B cell (primary cell): ENCODE measurements around the gene EDAR. TPM values are rescaled to one million over a fixed set of nuclear protein-coding genes. Genes with fewer than 3 reads are reported as not detected.

Experiments
- ATAC-seq: fragments of 200-7000 bp; cut with Tn5 transposase; one replicate; pipeline ENCODE4 v1.10.0; 2021; ENCODE audit warnings: low read depth, mild to moderate bottlenecking, moderate number of reproducible peaks, moderate library complexity
- CTCF ChIA-PET: fragments of 350-600 bp; sonication (Branson Sonifier 250); formaldehyde crosslinking; loops from one replicate; lab custom pipeline; 2021; ENCODE audit warnings: antibody characterized with exemption, inconsistent platforms; lab: Charles Lee
- POLR2A ChIA-PET: fragments of 350-600 bp; sonication (Branson Sonifier 250); formaldehyde crosslinking; loops from one replicate; lab custom pipeline; 2021; ENCODE audit warnings: antibody characterized with exemption; lab: Charles Lee
- DNase-seq: peaks from one replicate; pipeline ENCODE4 v3.0.0; 2013
- H2AFZ ChIP-seq: 2 replicates; pipeline ENCODE4 v1.6.1; 2012; ENCODE audit warnings: mild to moderate bottlenecking, low read depth, low read length; ENCODE audit not compliant: insufficient read depth, poor library complexity, severe bottlenecking
- H3K27ac ChIP-seq, 2 donors: 1 replicate in 1 of 2; 2 replicates in 1 of 2; pipeline ENCODE4 v1.5.1; 2012 to 2013; ENCODE audit warnings: low read length in 2 of 2, mild to moderate bottlenecking in 2 of 2, moderate library complexity in 1 of 2
- H3K27me3 ChIP-seq, 4 experiments: fragments of 200-600 bp in 1 of 4; sonication (generic) in 1 of 4; replicated peaks in 1 of 4; 1 replicate in 2 of 4; 2 replicates in 2 of 4; pipeline versions ENCODE4 v1.6.1 to v1.7.0; 2013 to 2016; ENCODE audit warnings: low read length in 3 of 4, mild to moderate bottlenecking in 2 of 4, mixed read lengths in 1 of 4, moderate library complexity in 1 of 4; ENCODE audit not compliant: insufficient read depth in 4 of 4, control insufficient read depth in 3 of 4; ENCODE audit errors: control extremely low read depth in 1 of 4
- H3K36me3 ChIP-seq, 2 experiments: replicated peaks in 1 of 2; 1 replicate in 1 of 2; 2 replicates in 1 of 2; pipeline versions ENCODE4 v1.6.1 to v1.7.1; 2013; ENCODE audit warnings: low read length in 1 of 2; ENCODE audit not compliant: insufficient read depth in 2 of 2, control insufficient read depth in 1 of 2; ENCODE audit errors: control extremely low read depth in 1 of 2, extremely low read depth in 1 of 2
- H3K4me1 ChIP-seq, 2 donors: fragments of 200-600 bp in 1 of 2; sonication (generic) in 1 of 2; 1 replicate in 1 of 2; 2 replicates in 1 of 2; pipeline versions ENCODE4 v1.5.1 to v1.6.1; 2013 to 2017; ENCODE audit warnings: low read length in 2 of 2; ENCODE audit not compliant: control insufficient read depth in 2 of 2, insufficient read depth in 2 of 2
- H3K4me2 ChIP-seq: replicated peaks from 2 replicates; pipeline ENCODE3; 2012; ENCODE audit warnings: mild to moderate bottlenecking, low read depth, low read length; ENCODE audit not compliant: poor library complexity, severe bottlenecking
- H3K4me3 ChIP-seq, 5 experiments: fragments of 200-600 bp in 1 of 5; sonication (generic) in 1 of 5; 1 replicate in 3 of 5; 2 replicates in 2 of 5; pipeline versions ENCODE4 v1.5.1 to v1.7.0; 2011 to 2016; ENCODE audit warnings: low read length in 4 of 5, mild to moderate bottlenecking in 4 of 5, low read depth in 2 of 5, control low read depth in 1 of 5, moderate library complexity in 1 of 5; ENCODE audit not compliant: insufficient read depth in 1 of 5; ENCODE audit errors: control extremely low read depth in 1 of 5, extremely low read depth in 1 of 5
- H3K79me2 ChIP-seq: fragments of 200-600 bp; sonication (generic); one replicate; pipeline ENCODE4 v1.6.0; 2016; ENCODE audit warnings: low read length; ENCODE audit not compliant: control insufficient read depth, insufficient read depth
- H3K9ac ChIP-seq: fragments of 200-600 bp; sonication (generic); 2 replicates; pipeline ENCODE4 v1.6.1; 2017; ENCODE audit warnings: mild to moderate bottlenecking, low read length, moderate library complexity
- H3K9me3 ChIP-seq, 3 donors: one replicate each; pipeline versions ENCODE4 v1.6.1 to v1.7.1; 2013; ENCODE audit warnings: low read length in 2 of 3; ENCODE audit not compliant: control insufficient read depth in 2 of 3, insufficient read depth in 1 of 3; ENCODE audit errors: control extremely low read depth in 1 of 3
- H4K20me1 ChIP-seq: 2 replicates; pipeline ENCODE4 v1.6.0; 2012; ENCODE audit warnings: mild to moderate bottlenecking, low read length; ENCODE audit not compliant: insufficient read depth, control insufficient read depth, poor library complexity, severe bottlenecking
- H3K27ac Mint-ChIP-seq: one replicate; pipeline ENCODE4 v1.8.0; 2021; ENCODE audit warnings: mixed read lengths
- H3K27me3 Mint-ChIP-seq: one replicate; pipeline ENCODE4 v1.8.0; 2021; ENCODE audit warnings: mixed read lengths
- H3K4me1 Mint-ChIP-seq: one replicate; pipeline ENCODE4 v1.8.0; 2021; ENCODE audit warnings: mixed read lengths
- H3K4me3 Mint-ChIP-seq: one replicate; pipeline ENCODE4 v1.8.0; 2021; ENCODE audit warnings: mixed read lengths
- H3K9me3 Mint-ChIP-seq: one replicate; pipeline ENCODE4 v1.8.0; 2022; ENCODE audit warnings: mixed read lengths; ENCODE audit not compliant: insufficient read depth
- CTCF ChIP-seq: fragments of 200-600 bp; IDR thresholded peaks from one replicate; pipeline ENCODE4 v1.8.0; 2022; ENCODE audit warnings: antibody characterized with exemption, mild to moderate bottlenecking
- EZH2 ChIP-seq: IDR thresholded peaks from 2 replicates; pipeline ENCODE4 v1.6.1; 2012; ENCODE audit warnings: borderline replicate concordance, low read depth, mild to moderate bottlenecking, moderate library complexity, low read length; ENCODE audit not compliant: insufficient read depth, poor library complexity, severe bottlenecking
- WGBS: methylation state at CpG from one replicate; pipeline ENCODE4 v1.1.5; 2013; ENCODE audit warnings: missing lambda C conversion rate; ENCODE audit not compliant: insufficient coverage; 5-methylcytosine and 5-hydroxymethylcytosine counted together
- intact Hi-C: fragments of 100-400 bp; cut with micrococcal nuclease; formaldehyde crosslinking; loops from one replicate; pipeline ENCODE4 v1.10.0; 2022
- polyA plus RNA-seq: library from polyadenylated mRNA; depleted of rRNA; stranded (reverse); fragments of >200 nt; gene quantifications from 2 replicates; pipeline ENCODE4 v1.2.3, GENCODE V29; 2012
- total RNA-seq, 2 donors: library from RNA; stranded (reverse); fragments of 120-200 nt in 1 of 2; gene quantifications; 1 replicate in 1 of 2; 2 replicates in 1 of 2; pipeline versions ENCODE4 v1.2.3 to v1.2.4, GENCODE V29; 2013 to 2022

Gene EDAR
- total and polyA plus RNA-seq, 2 donors (not counting 1 experiment from before 2014, with no cell fraction given) = 0.03 TPM; not detected in 1

DNA sequence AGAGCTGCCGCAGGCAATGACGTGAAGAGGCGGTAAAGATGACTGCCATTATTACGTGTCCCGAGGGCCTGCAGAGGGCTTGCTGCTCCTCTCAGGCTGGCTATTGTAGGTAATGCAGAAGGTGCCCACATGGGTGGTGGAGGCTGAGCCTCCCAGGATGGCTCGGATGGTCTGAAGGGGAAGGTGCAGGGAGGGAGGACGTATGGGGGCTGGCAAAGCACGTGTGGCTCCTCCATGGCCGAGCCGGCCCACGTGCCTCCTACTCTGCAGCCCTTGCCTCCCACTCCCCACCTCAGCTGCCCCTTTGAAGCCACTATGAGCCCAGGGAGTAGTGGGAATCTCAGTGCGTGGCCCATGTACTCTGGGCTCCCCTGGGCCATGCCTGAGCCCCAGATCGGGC, 48.9 kb downstream of the EDAR start:
- intact Hi-C loops = no loop called here
- Mint-ChIP-seq H3K9me3 (no peaks in the 10 kb centered on the region), H3K4me1 (peaks cover 5% of the 10 kb centered on the region)

More for the DNA sequence above, 48.9 kb downstream of the EDAR start:
- Histone ChIP-seq H3K27me3 (no peaks in the 10 kb centered on the region), H3K9ac (no peak overlapping the region), H3K36me3 (no peaks in the 10 kb centered on the region), H3K9me3 (peaks cover 0 to 10% (median 0%) of the 10 kb centered on the region in 3 donors), H3K79me2 (no peaks in the 10 kb centered on the region), H3K4me3 (no peak overlapping the region), H3K27ac (no peak overlapping the region), H3K4me1 (no peaks in the 10 kb centered on the region), H2AFZ (no peak overlapping the region), H3K4me2 (no peak overlapping the region), H4K20me1 (no peaks in the 10 kb centered on the region)
- ChIA-PET CTCF (interaction anchor here (1.5 kb wide), 1 partner anchor 9 kb away, joined by 4 read pairs; no protein-coding TSS in a partner anchor), POLR2A (no interaction called here)
- Mint-ChIP-seq H3K27me3 (peaks cover 5% of the 10 kb centered on the region), H3K27ac (no peak overlapping the region), H3K4me3 (no peak overlapping the region)
- ATAC-seq = no peak
- no peak for DNase-seq
- TF ChIP-seq CTCF = no peak
- no peak for TF ChIP-seq EZH2
- 93% methylated on average over 11 of the region's 13 CpGs for WGBS
